Keratinocyte (primary cell): Measurements from ENCODE around the gene BBIP1.

Source experiments
- CTCF ChIP-seq, 3 experiments: IDR thresholded peaks in 1 of 3; conservative IDR thresholded peaks in 1 of 3; optimal IDR thresholded peaks in 1 of 3; 2 replicates in 2 of 3; 3 replicates in 1 of 3; pipeline versions ENCODE3 to v1.5.1; 2011; ENCODE audit warnings: low read length in 3 of 3, mild to moderate bottlenecking in 3 of 3, moderate library complexity in 2 of 3, control low read depth in 1 of 3, inconsistent platforms in 1 of 3; ENCODE audit not compliant: insufficient read depth in 2 of 3; ENCODE audit errors: extremely low read depth in 1 of 3
- EZH2 ChIP-seq: IDR thresholded peaks from one replicate; pipeline ENCODE4 v1.6.1; 2012; ENCODE audit warnings: inconsistent platforms, mild to moderate bottlenecking, low read length, moderate library complexity

DNA sequence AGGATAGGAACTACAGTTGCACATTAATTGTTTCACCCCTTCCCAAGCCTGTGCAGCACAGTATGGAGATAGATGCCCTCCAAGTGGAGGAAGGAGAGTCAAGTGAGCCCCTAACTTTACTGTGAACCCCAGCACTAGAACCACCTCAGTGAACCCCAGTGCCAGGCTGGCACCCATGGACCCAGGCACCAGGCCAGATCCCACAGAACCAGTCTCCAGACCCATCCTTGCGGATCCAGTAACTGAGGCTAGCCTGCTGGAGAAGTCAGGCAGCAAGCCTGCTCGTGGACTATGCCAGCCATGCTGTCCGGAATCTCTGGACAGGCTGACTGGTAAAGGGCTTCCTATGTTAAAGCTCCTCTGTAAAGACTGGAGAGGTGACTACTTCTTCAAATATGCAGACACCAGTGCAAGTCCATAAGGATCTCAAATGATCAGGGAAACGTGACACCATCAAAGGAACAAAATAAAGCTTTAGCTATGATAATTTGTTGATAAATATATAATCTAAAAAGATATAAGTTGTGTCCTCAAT, 28.1 kb upstream of the BBIP1 start:
- TF ChIP-seq CTCF (optimal IDR thresholded peaks at IDR 0.05 in 1 of 3, IDR thresholded peaks at IDR 0.05 in 1 of 3, conservative IDR thresholded peaks at IDR 0.05 in 1 of 3; ENCODE audit: extremely low read depth in 1 of 3, insufficient read depth in 2 of 3, low read length in 3 of 3) (no peak), EZH2 (no peak)
